Glutamatergic neuron (in vitro differentiated cells): ENCODE data around the gene NFAT5. TPM values are rescaled to one million over a fixed set of nuclear protein-coding genes. Genes with fewer than 3 reads are reported as not detected.

Experiments
- DNase-seq: peaks from one replicate; pipeline ENCODE4 v3.0.0; 2022
- H3K27ac Mint-ChIP-seq: one replicate; pipeline ENCODE4 v1.8.0; 2020; ENCODE audit warnings: mild to moderate bottlenecking, mixed read lengths, inconsistent platforms; ENCODE audit not compliant: unreplicated experiment
- H3K27me3 Mint-ChIP-seq: one replicate; pipeline ENCODE4 v1.8.0; 2020; ENCODE audit warnings: mild to moderate bottlenecking, moderate library complexity, mixed read lengths, inconsistent platforms; ENCODE audit not compliant: unreplicated experiment
- H3K36me3 Mint-ChIP-seq: one replicate; pipeline ENCODE4 v1.8.0; 2020; ENCODE audit warnings: mild to moderate bottlenecking, mixed read lengths, inconsistent platforms; ENCODE audit not compliant: unreplicated experiment
- H3K4me1 Mint-ChIP-seq: one replicate; pipeline ENCODE4 v1.8.0; 2020; ENCODE audit warnings: mild to moderate bottlenecking, low read depth, mixed read lengths, inconsistent platforms; ENCODE audit not compliant: unreplicated experiment
- H3K4me3 Mint-ChIP-seq: one replicate; pipeline ENCODE4 v1.8.0; 2020; ENCODE audit warnings: mild to moderate bottlenecking, mixed read lengths, inconsistent platforms; ENCODE audit not compliant: unreplicated experiment
- H3K9me3 Mint-ChIP-seq: one replicate; pipeline ENCODE4 v1.8.0; 2020; ENCODE audit warnings: mild to moderate bottlenecking, moderate library complexity, mixed read lengths, inconsistent platforms; ENCODE audit not compliant: unreplicated experiment
- total RNA-seq: library from RNA; stranded (reverse); fragmentation: NEBNext Ultra II Directional; extraction: Animal tissue kit (Norgen Biotek cat#: 25700); gene quantifications from one replicate; pipeline ENCODE4 v1.2.1, GENCODE V29; 2021; ENCODE audit not compliant: unreplicated experiment
- TF ChIP-seq, protein P1 (sequence below): fragments of 200-600 bp; sonication (generic); IDR thresholded peaks from one replicate; pipeline ENCODE4 v1.5.0; 2021; ENCODE audit not compliant: partially characterized antibody, unreplicated experiment

NFAT5 gene
- total RNA-seq, 1 donor from 2014 or later: 26.3 TPM

DNA sequence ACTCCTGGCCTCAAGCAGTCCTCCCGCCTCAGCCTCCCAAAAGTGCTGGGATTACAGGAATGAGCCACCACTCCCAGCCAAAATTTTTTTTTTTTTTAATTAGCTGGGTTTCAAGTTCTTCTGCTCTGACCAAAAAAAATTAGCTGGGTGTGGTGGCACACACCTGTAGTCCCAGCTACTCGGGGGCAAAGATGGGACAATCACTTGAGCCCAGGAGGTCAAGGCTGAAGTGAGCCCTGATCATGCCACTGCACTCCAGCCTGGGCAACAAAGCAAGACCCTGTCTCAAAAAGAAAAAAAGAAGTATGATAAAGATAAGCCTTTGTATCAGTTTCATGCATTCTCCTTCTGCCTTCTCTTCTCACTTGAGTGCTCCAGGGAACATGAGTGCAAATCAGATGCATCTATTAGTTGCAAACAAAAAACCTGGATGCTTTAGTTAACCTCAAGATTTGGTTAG lies 158.7 kb downstream of the NFAT5 start:
- H3K4me3 Mint-ChIP-seq: no peak overlapping the region

DNA sequence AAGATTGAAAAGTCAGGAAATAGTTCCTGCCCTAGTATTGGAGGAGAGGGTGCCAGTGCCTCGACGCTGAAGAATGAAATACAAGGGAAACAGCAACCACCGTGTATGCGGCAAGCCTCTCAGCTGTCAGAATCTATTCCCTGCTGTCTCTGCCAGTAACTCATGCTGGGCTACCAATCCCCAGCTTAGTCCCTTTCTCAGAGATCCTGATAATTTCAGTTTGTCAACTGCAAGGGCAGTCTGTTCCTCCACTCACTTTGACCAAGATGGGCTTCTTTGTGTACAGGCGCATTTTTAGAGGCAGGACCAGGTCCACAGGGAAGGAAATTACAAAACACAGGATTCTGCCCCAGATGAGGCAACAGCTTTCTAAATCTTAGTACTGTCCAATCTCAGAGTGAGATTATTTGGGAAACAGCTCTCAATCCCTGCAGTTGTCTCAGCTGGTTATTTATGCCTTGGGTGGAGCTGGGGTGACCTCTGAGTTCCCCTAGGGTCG lies 159.3 kb downstream of the NFAT5 start:
- H3K9me3 Mint-ChIP-seq: no peaks in the 10 kb centered on the region
- peaks cover 10% of the 10 kb centered on the region for H3K4me1 Mint-ChIP-seq
- peaks cover 2% of the 10 kb centered on the region for H3K27me3 Mint-ChIP-seq
- H3K4me3 Mint-ChIP-seq: peak overlapping the region; percentile 55
- no peaks in the 10 kb centered on the region for H3K36me3 Mint-ChIP-seq
- TF ChIP-seq, protein P1, sequence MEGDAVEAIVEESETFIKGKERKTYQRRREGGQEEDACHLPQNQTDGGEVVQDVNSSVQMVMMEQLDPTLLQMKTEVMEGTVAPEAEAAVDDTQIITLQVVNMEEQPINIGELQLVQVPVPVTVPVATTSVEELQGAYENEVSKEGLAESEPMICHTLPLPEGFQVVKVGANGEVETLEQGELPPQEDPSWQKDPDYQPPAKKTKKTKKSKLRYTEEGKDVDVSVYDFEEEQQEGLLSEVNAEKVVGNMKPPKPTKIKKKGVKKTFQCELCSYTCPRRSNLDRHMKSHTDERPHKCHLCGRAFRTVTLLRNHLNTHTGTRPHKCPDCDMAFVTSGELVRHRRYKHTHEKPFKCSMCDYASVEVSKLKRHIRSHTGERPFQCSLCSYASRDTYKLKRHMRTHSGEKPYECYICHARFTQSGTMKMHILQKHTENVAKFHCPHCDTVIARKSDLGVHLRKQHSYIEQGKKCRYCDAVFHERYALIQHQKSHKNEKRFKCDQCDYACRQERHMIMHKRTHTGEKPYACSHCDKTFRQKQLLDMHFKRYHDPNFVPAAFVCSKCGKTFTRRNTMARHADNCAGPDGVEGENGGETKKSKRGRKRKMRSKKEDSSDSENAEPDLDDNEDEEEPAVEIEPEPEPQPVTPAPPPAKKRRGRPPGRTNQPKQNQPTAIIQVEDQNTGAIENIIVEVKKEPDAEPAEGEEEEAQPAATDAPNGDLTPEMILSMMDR: no peak
- no peak for DNase-seq
- H3K27ac Mint-ChIP-seq: peak overlapping the region; percentile 66

More for the DNA sequence above, 158.7 kb downstream of the NFAT5 start:
- Mint-ChIP-seq H3K4me1 (peaks cover 10% of the 10 kb centered on the region), H3K36me3 (no peaks in the 10 kb centered on the region), H3K27me3 (peaks cover 2% of the 10 kb centered on the region), H3K9me3 (no peaks in the 10 kb centered on the region), H3K27ac (no peak overlapping the region)
- no peak for DNase-seq
- TF ChIP-seq, protein P1: no peak

DNA sequence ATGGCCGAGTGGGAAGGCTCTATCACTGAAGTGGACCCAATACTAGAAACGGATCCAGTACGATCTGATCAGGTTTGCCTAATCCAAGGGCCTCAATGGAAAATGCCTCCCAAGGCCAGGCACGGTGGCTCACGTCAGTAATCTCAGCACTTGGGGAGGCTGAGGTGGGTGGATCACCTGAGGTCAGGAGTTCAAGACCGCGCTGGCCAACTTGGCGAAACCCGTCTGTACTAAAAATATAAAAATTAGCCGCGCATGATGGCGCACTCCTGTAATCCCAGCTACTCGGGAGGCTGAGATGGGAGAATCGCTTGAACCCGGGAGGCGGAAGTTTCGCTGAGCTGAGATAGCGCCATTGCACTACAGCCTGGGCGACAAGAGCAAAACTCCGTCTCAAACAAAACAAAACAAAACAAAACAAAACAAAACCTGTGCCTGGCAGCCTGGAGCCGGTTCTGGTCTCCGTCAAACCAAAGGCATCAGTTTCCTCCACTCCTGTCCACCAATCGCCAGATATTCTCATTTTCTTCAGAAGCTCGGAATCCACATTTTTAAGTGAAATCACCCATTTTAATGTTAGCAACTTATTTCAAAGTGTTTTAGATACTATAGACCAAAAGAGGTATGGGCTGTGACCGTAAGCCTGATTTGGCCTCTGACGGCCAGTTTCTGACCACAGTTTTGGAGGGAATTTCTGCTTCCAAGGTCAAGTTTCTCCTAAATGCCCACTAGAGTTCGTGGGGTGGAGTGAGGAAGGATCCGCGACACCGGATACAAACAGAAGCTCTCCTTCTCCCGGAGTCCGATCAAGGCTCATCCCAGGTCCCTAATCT lies 159.9 kb downstream of the NFAT5 start:
- H3K27me3 Mint-ChIP-seq: peaks cover 2% of the 10 kb centered on the region
- H3K4me3 Mint-ChIP-seq: peak overlapping the region; percentile 93
- no peak for DNase-seq
- no peaks in the 10 kb centered on the region for H3K9me3 Mint-ChIP-seq
- H3K36me3 Mint-ChIP-seq: no peaks in the 10 kb centered on the region
- H3K27ac Mint-ChIP-seq: peak overlapping the region; percentile 88
- peaks cover 10% of the 10 kb centered on the region for H3K4me1 Mint-ChIP-seq
- TF ChIP-seq, protein P1: no peak

DNA sequence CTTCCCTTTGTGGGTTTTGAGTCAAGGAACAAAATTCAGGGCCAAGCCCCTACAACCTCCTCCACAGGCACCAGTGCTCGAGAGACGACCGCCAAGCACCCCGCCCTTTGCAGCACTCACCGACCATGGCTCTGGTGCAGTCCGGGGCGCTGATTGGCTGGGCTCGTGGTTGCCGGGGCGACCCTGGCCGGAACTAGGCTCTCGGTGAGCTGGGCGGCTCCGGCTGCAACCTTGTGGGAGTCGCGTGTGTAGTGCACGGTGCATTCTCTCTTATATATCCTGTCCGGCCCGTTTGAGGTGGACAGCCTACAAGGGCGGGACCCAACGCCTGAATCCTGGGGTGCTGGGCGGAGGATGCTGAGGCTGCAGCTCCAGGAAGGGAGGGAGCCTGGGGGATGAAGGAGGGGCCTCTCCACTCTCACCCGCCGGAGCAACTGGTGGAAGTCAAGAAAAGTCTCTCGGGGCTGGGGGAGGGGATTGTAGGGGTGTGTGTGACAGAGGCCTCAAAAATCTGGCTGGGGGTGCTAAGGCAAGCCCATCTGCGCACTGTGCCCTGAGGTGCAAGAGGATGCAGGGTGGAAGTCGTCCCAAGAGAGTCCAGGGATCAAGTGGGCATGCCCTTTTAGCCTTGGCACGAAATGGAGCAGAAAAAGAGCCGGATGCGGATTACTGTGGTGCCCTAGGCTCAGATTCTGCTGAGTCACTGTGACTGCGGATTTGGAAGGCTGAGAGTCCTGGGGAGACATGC lies 160.7 kb downstream of the NFAT5 start, which contains the start of gene NQO1:
Gene NQO1, minus strand, starts transcription at position 248 of the 748 bp plus-strand sequence. Its CDS starts 121 bp downstream, at position 127.
- Mint-ChIP-seq H3K27me3 (peaks cover 2% of the 10 kb centered on the region), H3K4me3 (peak within 1 kb of the TSS; percentile 93), H3K36me3 (no peaks in the 10 kb centered on the region), H3K9me3 (no peaks in the 10 kb centered on the region), H3K27ac (peak within 1 kb of the TSS; percentile 88), H3K4me1 (peaks cover 10% of the 10 kb centered on the region)
- DNase-seq: peak; percentile 95
- TF ChIP-seq, protein P1: no peak
